ENCODE results near the gene SOCS2. TPM values are rescaled to one million over a fixed set of nuclear protein-coding genes. Genes with fewer than 3 reads are reported as not detected.

SOCS2 gene
- 10.1 TPM for polyA plus RNA-seq (2012; ENCODE audit: low read depth, missing spikeins)

GRCh38 chr12:93571925-93572711 is at the start of gene SOCS2:
TSS of gene SOCS2 (plus strand) at chr12:93572675. CDS start at chr12:93572898, 223 bp downstream.
- FAIRE-seq = no peak

DNA sequence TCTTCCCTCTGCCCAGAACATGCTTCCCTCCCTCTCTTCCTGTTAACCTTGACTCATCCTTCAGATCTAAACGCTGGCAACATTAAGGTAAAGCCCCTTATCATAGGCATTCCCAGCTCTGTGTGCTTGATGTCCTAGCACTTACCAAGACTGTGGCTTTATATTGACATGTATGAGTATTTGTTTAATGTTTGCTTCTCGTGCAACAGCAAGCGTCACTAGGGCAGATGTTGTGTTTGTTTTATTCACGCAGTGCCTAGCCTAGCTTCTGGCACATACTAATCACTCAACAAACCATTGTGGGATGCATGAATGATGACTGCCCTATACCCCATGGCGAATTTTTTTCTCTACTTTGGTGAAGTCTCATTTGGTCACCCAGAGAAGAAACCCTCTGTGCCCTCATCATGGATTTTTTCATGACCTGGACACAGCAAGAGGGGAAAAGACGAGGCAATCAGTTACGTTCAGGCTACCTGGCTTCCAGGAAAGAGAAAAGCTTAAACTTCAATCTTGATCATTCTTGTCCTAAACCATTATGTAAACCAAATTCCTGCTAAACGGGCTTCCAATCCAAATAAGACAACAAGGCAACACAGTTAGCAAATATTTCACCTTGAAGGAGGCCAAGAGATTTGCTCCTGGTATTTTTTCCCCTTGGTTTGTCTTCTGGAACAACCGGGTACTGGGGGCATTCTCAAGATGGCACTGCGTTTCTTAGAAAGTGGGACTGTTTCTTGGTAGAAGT is 47.9 kb upstream of the SOCS2 start:
- TF ChIP-seq POLR2A (IDR thresholded peaks at IDR 0.05; ENCODE audit: low read depth, low read length) (no peak), PAX5 (IDR thresholded peaks at IDR 0.05; ENCODE audit: insufficient read depth, low read length, severe bottlenecking) (no peak), SPI1 (IDR thresholded peaks at IDR 0.05; ENCODE audit: low read depth, low read length) (no peak), TAF1 (IDR thresholded peaks at IDR 0.05; ENCODE audit: low read depth, low read length) (no peak)
- DNase-seq (ENCODE audit: insufficient read length, low spot score) (no peak), FAIRE-seq (no peak)

More at GRCh38 chr12:93571925-93572711, at the start of gene SOCS2:
- TF ChIP-seq PAX5 (IDR thresholded peaks at IDR 0.05; ENCODE audit: insufficient read depth, low read length, severe bottlenecking) (no peak), POLR2AphosphoS5 (IDR thresholded peaks at IDR 0.05; ENCODE audit: low read depth, low read length) (no peak), SPI1 (IDR thresholded peaks at IDR 0.05; ENCODE audit: low read depth, low read length) (no peak), TAF1 (IDR thresholded peaks at IDR 0.05; ENCODE audit: low read depth, low read length) (no peak), POU2F2 (IDR thresholded peaks at IDR 0.05; ENCODE audit: low read depth, low read length) (no peak), POLR2A (IDR thresholded peaks at IDR 0.05; ENCODE audit: low read depth, low read length) (no peak)
- DNase-seq (ENCODE audit: insufficient read length, low spot score) = peak; percentile 26

- FAIRE-seq = no peak
- TF ChIP-seq TAF1 (IDR thresholded peaks at IDR 0.05; ENCODE audit: low read depth, low read length) = no peak
- no peak for TF ChIP-seq PAX5 (IDR thresholded peaks at IDR 0.05; ENCODE audit: insufficient read depth, low read length, severe bottlenecking)
- no peak for TF ChIP-seq POLR2A (IDR thresholded peaks at IDR 0.05; ENCODE audit: low read depth, low read length)
- no peak for TF ChIP-seq POU2F2 (IDR thresholded peaks at IDR 0.05; ENCODE audit: low read depth, low read length)
- TF ChIP-seq SPI1 (IDR thresholded peaks at IDR 0.05; ENCODE audit: low read depth, low read length) = no peak
- TF ChIP-seq POLR2AphosphoS5 (IDR thresholded peaks at IDR 0.05; ENCODE audit: low read depth, low read length) = no peak
Measured at GRCh38 chr12:93526786-93527428, 45.6 kb upstream of the SOCS2 start.

DNA sequence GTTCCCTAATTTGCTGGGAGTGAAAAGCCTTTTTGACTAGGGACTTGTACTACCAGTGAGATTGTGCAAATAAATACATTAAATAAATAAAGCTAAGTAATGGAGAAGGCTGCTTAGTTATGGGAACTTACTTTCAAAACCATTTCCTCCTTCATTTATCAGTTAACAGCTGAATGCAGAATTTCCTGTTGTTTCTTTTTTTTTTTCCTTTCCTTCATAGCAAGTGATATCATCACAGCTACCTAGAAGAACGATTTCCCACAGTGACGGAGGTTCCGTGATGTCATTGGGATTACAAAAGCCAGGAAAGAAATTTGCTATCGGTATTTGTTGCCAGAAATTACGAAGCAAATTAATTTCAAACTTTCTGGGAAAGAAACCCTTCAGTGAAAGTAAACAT is 42.1 kb upstream of the SOCS2 start:
- no peak for TF ChIP-seq POU2F2 (IDR thresholded peaks at IDR 0.05; ENCODE audit: low read depth, low read length)
- no peak for TF ChIP-seq PAX5 (IDR thresholded peaks at IDR 0.05; ENCODE audit: insufficient read depth, low read length, severe bottlenecking)
- TF ChIP-seq POLR2A (IDR thresholded peaks at IDR 0.05; ENCODE audit: low read depth, low read length) = no peak
- no peak for TF ChIP-seq TAF1 (IDR thresholded peaks at IDR 0.05; ENCODE audit: low read depth, low read length)
- no peak for TF ChIP-seq SPI1 (IDR thresholded peaks at IDR 0.05; ENCODE audit: low read depth, low read length)
- TF ChIP-seq POLR2AphosphoS5 (IDR thresholded peaks at IDR 0.05; ENCODE audit: low read depth, low read length) = no peak

More at GRCh38 chr12:93526786-93527428, 45.6 kb upstream of the SOCS2 start:
- DNase-seq (ENCODE audit: insufficient read length, low spot score) = no peak

DNA sequence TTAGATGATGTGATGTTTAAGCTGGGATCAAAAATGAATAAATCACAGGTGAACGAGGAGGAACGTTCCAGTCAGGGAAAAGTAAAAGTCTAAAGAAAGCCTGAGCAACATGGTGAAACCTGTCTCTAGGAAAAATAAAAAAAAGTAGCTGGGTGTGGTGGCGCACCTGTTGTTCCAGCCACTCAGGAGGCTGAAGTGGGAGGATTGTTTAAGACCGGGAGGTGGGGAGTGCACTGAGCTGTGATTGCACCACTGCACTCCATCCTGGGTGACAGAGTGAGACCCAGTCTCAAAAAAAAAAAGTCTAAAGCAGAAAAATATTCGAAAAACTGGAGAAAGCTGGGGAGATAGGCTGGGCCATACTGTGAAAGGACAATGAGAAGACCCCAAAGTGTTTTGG is 39.2 kb upstream of the SOCS2 start:
- TF ChIP-seq TAF1 (IDR thresholded peaks at IDR 0.05; ENCODE audit: low read depth, low read length) (no peak), POU2F2 (IDR thresholded peaks at IDR 0.05; ENCODE audit: low read depth, low read length) (no peak), SPI1 (IDR thresholded peaks at IDR 0.05; ENCODE audit: low read depth, low read length) (no peak), POLR2AphosphoS5 (IDR thresholded peaks at IDR 0.05; ENCODE audit: low read depth, low read length) (no peak), POLR2A (IDR thresholded peaks at IDR 0.05; ENCODE audit: low read depth, low read length) (no peak), PAX5 (IDR thresholded peaks at IDR 0.05; ENCODE audit: insufficient read depth, low read length, severe bottlenecking) (no peak)
- no peak for FAIRE-seq
- no peak for DNase-seq (ENCODE audit: insufficient read length, low spot score)

More for the DNA sequence above, 42.1 kb upstream of the SOCS2 start:
- no peak for DNase-seq (ENCODE audit: insufficient read length, low spot score)
- FAIRE-seq = no peak

GRCh38 chr12:93536111-93536765 is 36.2 kb upstream of the SOCS2 start:
- FAIRE-seq (no peak), DNase-seq (ENCODE audit: insufficient read length, low spot score) (no peak)
- TF ChIP-seq POLR2A (IDR thresholded peaks at IDR 0.05; ENCODE audit: low read depth, low read length) = no peak
- no peak for TF ChIP-seq SPI1 (IDR thresholded peaks at IDR 0.05; ENCODE audit: low read depth, low read length)
- no peak for TF ChIP-seq POLR2AphosphoS5 (IDR thresholded peaks at IDR 0.05; ENCODE audit: low read depth, low read length)
- TF ChIP-seq POU2F2 (IDR thresholded peaks at IDR 0.05; ENCODE audit: low read depth, low read length) = no peak
- TF ChIP-seq TAF1 (IDR thresholded peaks at IDR 0.05; ENCODE audit: low read depth, low read length) = no peak
- TF ChIP-seq PAX5 (IDR thresholded peaks at IDR 0.05; ENCODE audit: insufficient read depth, low read length, severe bottlenecking) = no peak

DNA sequence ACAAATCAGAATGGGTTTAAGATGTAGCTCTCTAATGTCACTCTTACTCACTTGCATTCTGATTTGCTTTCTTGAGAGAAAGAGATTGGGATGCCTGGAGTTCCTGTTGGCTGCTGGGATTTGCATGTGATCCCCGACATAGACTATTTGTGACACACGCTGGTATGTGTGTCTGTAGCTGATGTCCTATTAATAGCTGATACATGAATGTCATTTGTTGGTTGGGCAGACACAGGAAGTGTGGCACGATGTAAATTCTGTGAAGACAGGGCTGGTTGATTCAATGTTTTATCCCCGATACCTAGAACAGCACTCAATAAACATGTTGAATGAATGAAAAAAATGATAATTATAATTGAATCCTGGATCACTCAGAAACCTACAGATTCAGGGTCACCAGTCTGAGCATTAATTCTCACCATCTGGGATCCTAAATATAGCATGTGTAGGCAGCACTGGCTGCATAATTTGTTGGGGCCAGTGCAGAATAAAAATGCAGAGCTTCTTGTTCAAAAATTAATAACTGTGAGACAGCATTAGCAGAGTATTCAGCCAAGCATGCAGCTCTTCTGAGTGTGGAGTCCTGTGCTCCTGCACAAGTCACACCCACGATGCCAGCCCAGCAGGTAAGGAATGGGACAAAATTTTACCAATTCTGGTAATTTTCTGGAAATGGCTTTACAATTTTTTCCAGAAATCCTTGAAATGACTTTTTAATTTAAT is 35.5 kb upstream of the SOCS2 start:
- DNase-seq (ENCODE audit: insufficient read length, low spot score) (no peak), FAIRE-seq (peak; percentile 84)
- TF ChIP-seq POLR2AphosphoS5 (IDR thresholded peaks at IDR 0.05; ENCODE audit: low read depth, low read length) (no peak), PAX5 (IDR thresholded peaks at IDR 0.05; ENCODE audit: insufficient read depth, low read length, severe bottlenecking) (no peak), POLR2A (IDR thresholded peaks at IDR 0.05; ENCODE audit: low read depth, low read length) (no peak), TAF1 (IDR thresholded peaks at IDR 0.05; ENCODE audit: low read depth, low read length) (no peak), SPI1 (IDR thresholded peaks at IDR 0.05; ENCODE audit: low read depth, low read length) (no peak), POU2F2 (IDR thresholded peaks at IDR 0.05; ENCODE audit: low read depth, low read length) (no peak)

DNA sequence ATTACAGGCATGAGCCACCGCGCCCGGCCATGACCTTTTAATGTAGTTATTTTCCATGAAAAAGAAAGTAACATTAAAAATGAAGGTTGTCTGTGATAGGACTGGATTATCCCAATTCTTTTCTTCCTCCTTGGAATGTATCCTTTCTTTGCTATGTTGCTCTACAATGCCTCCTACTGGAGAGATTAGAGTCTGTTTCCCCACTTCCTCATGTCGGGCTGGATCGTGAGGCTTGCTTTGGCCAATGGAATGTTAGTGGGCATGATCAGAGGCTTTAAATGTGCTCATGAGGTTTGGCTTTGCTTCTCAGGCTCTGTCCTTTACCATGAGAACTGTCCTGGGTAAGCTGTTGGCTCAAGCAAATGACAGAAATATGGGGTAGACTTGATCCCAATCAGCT is 34.7 kb upstream of the SOCS2 start:
- FAIRE-seq (no peak), DNase-seq (ENCODE audit: insufficient read length, low spot score) (no peak)
- no peak for TF ChIP-seq POLR2AphosphoS5 (IDR thresholded peaks at IDR 0.05; ENCODE audit: low read depth, low read length)
- no peak for TF ChIP-seq TAF1 (IDR thresholded peaks at IDR 0.05; ENCODE audit: low read depth, low read length)
- TF ChIP-seq POLR2A (IDR thresholded peaks at IDR 0.05; ENCODE audit: low read depth, low read length) = no peak
- TF ChIP-seq POU2F2 (IDR thresholded peaks at IDR 0.05; ENCODE audit: low read depth, low read length) = no peak
- no peak for TF ChIP-seq SPI1 (IDR thresholded peaks at IDR 0.05; ENCODE audit: low read depth, low read length)
- no peak for TF ChIP-seq PAX5 (IDR thresholded peaks at IDR 0.05; ENCODE audit: insufficient read depth, low read length, severe bottlenecking)

All from GM12891 (cell line).